Liver (tissue), 3 donors: ENCODE results near the gene BABAM1.

ENCODE experiments used
- EGR1 ChIP-seq, 2 donors: IDR thresholded peaks; 2 replicates each; pipeline ENCODE4 v1.6.1; 2016 to 2018; ENCODE audit warnings: antibody characterized with exemption in 2 of 2, low read depth in 2 of 2
- FOXA1 ChIP-seq: IDR thresholded peaks from 2 replicates; pipeline ENCODE4 v1.6.1; 2016; ENCODE audit warnings: antibody characterized with exemption
- GABPA ChIP-seq, 2 donors: IDR thresholded peaks in 1 of 2; conservative IDR thresholded peaks in 1 of 2; 2 replicates each; pipeline ENCODE4 v1.6.1; 2016; ENCODE audit warnings: antibody characterized with exemption in 2 of 2, mild to moderate bottlenecking in 1 of 2, moderate library complexity in 1 of 2
- HNF4A ChIP-seq, 2 donors: conservative IDR thresholded peaks; 2 replicates each; pipeline ENCODE4 v1.6.1; 2016; ENCODE audit warnings: antibody characterized with exemption in 2 of 2, mild to moderate bottlenecking in 2 of 2
- JUND ChIP-seq, 2 donors: IDR thresholded peaks; 2 replicates each; pipeline ENCODE4 v1.6.1; 2016; ENCODE audit warnings: antibody characterized with exemption in 2 of 2
- NR2F2 ChIP-seq: IDR thresholded peaks from 2 replicates; pipeline ENCODE4 v1.6.1; 2016; ENCODE audit warnings: antibody characterized with exemption
- RAD21 ChIP-seq, 2 donors: IDR thresholded peaks; 2 replicates each; pipeline ENCODE4 v1.6.1; 2016; ENCODE audit warnings: antibody characterized with exemption in 2 of 2, mild to moderate bottlenecking in 2 of 2
- SP1 ChIP-seq: IDR thresholded peaks from 2 replicates; pipeline ENCODE4 v1.6.1; 2018; ENCODE audit warnings: antibody characterized with exemption, mild to moderate bottlenecking
- TAF1 ChIP-seq: conservative IDR thresholded peaks from 2 replicates; pipeline ENCODE4 v1.6.1; 2016; ENCODE audit warnings: antibody characterized with exemption, mild to moderate bottlenecking
- YY1 ChIP-seq: IDR thresholded peaks from 2 replicates; pipeline ENCODE4 v1.6.1; 2016; ENCODE audit warnings: antibody characterized with exemption, mild to moderate bottlenecking
- TF ChIP-seq, protein P1 (sequence below): fragments of 150-350 bp; IDR thresholded peaks from 2 replicates; pipeline ENCODE4 v1.5.1; 2017; ENCODE audit warnings: improper control_type of control experiment, low read depth, low read length; ENCODE audit not compliant: missing input control
- TF ChIP-seq, protein P2 (sequence below): IDR thresholded peaks from 2 replicates; pipeline ENCODE4 v1.6.1; 2016; ENCODE audit warnings: antibody characterized with exemption
- TF ChIP-seq, protein P3 (sequence below): IDR thresholded peaks from 2 replicates; pipeline ENCODE4 v1.6.1; 2016; ENCODE audit warnings: antibody characterized with exemption
- TF ChIP-seq, protein P4 (sequence below): IDR thresholded peaks from 2 replicates; pipeline ENCODE4 v1.6.1; 2016; ENCODE audit warnings: antibody characterized with exemption, mild to moderate bottlenecking
- donor health status: healthy.
- donor health status: healthy.

DNA sequence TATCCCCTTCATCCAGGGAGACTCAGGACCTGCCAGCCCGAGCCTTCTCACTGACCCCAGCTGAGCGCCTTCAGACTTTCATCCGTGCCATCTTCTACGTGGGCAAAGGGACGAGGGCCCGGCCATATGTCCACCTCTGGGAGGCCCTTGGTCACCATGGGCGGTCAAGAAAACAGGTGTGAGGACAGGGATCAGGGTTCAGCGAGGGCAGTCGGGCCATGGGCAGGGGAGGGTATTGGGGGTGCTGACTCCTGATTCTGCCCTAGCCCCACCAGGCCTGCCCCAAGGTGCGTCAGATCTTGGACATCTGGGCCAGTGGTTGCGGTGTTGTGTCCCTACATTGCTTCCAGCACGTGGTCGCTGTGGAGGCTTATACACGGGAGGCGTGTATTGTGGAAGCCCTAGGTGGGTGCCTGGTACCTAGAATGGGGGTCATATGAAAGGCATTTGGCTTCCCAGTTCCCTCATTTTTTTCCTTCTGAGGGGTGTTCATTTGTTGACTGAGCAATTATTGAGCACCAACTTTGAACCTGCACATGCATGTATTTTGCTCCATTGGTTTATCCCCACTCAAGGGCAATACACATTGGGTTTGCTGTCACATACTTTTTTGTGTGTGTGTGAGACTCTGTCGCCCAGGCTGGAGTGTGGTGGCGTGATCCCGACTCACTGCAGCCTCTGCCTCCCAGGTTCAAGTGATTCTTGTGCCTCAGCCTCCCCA, 18.3 kb downstream of the BABAM1 start:
- TF ChIP-seq, protein P1, sequence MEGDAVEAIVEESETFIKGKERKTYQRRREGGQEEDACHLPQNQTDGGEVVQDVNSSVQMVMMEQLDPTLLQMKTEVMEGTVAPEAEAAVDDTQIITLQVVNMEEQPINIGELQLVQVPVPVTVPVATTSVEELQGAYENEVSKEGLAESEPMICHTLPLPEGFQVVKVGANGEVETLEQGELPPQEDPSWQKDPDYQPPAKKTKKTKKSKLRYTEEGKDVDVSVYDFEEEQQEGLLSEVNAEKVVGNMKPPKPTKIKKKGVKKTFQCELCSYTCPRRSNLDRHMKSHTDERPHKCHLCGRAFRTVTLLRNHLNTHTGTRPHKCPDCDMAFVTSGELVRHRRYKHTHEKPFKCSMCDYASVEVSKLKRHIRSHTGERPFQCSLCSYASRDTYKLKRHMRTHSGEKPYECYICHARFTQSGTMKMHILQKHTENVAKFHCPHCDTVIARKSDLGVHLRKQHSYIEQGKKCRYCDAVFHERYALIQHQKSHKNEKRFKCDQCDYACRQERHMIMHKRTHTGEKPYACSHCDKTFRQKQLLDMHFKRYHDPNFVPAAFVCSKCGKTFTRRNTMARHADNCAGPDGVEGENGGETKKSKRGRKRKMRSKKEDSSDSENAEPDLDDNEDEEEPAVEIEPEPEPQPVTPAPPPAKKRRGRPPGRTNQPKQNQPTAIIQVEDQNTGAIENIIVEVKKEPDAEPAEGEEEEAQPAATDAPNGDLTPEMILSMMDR, result no peak
- TF ChIP-seq TAF1 (no peak), RAD21 (IDR thresholded peaks at IDR 0.05) (no peak), FOXA1 (no peak), EGR1 (IDR thresholded peaks at IDR 0.05; ENCODE audit: low read depth in 2 of 2) (no peak), SP1 (no peak), NR2F2 (no peak), JUND (IDR thresholded peaks at IDR 0.05) (no peak), YY1 (no peak), GABPA (IDR thresholded peaks at IDR 0.05 in 1 of 2, conservative IDR thresholded peaks at IDR 0.05 in 1 of 2) (no peak), HNF4A (conservative IDR thresholded peaks at IDR 0.05) (no peak)
- TF ChIP-seq, protein P2, sequence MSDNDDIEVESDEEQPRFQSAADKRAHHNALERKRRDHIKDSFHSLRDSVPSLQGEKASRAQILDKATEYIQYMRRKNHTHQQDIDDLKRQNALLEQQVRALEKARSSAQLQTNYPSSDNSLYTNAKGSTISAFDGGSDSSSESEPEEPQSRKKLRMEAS, result no peak
- TF ChIP-seq, protein P3, sequence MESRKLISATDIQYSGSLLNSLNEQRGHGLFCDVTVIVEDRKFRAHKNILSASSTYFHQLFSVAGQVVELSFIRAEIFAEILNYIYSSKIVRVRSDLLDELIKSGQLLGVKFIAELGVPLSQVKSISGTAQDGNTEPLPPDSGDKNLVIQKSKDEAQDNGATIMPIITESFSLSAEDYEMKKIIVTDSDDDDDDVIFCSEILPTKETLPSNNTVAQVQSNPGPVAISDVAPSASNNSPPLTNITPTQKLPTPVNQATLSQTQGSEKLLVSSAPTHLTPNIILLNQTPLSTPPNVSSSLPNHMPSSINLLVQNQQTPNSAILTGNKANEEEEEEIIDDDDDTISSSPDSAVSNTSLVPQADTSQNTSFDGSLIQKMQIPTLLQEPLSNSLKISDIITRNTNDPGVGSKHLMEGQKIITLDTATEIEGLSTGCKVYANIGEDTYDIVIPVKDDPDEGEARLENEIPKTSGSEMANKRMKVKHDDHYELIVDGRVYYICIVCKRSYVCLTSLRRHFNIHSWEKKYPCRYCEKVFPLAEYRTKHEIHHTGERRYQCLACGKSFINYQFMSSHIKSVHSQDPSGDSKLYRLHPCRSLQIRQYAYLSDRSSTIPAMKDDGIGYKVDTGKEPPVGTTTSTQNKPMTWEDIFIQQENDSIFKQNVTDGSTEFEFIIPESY, result no peak
- TF ChIP-seq, protein P4, sequence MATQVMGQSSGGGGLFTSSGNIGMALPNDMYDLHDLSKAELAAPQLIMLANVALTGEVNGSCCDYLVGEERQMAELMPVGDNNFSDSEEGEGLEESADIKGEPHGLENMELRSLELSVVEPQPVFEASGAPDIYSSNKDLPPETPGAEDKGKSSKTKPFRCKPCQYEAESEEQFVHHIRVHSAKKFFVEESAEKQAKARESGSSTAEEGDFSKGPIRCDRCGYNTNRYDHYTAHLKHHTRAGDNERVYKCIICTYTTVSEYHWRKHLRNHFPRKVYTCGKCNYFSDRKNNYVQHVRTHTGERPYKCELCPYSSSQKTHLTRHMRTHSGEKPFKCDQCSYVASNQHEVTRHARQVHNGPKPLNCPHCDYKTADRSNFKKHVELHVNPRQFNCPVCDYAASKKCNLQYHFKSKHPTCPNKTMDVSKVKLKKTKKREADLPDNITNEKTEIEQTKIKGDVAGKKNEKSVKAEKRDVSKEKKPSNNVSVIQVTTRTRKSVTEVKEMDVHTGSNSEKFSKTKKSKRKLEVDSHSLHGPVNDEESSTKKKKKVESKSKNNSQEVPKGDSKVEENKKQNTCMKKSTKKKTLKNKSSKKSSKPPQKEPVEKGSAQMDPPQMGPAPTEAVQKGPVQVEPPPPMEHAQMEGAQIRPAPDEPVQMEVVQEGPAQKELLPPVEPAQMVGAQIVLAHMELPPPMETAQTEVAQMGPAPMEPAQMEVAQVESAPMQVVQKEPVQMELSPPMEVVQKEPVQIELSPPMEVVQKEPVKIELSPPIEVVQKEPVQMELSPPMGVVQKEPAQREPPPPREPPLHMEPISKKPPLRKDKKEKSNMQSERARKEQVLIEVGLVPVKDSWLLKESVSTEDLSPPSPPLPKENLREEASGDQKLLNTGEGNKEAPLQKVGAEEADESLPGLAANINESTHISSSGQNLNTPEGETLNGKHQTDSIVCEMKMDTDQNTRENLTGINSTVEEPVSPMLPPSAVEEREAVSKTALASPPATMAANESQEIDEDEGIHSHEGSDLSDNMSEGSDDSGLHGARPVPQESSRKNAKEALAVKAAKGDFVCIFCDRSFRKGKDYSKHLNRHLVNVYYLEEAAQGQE, result no peak
